PC-9 (cell line): ENCODE measurements around the gene DSG4. TPM values are rescaled to one million over a fixed set of nuclear protein-coding genes. Genes with fewer than 3 reads are reported as not detected.

ENCODE experiments used
- BruUV-seq: library from RNA; stranded (reverse); fragments of 400-500 nt; replicated peaks from 2 replicates; lab custom pipeline; 2021; lab: Mats Ljungman, UMichigan
- CTCF ChIA-PET: fragments of 300-600 bp; sonication (Branson Sonifier 250); formaldehyde crosslinking; loops from one replicate; lab custom pipeline; 2022; ENCODE audit warnings: antibody characterized with exemption; lab: Charles Lee
- POLR2A ChIA-PET: fragments of 300-600 bp; sonication (Branson Sonifier 250); formaldehyde crosslinking; loops from one replicate; lab custom pipeline; 2022; ENCODE audit warnings: antibody characterized with exemption; ENCODE audit not compliant: unreplicated experiment; lab: Charles Lee
- DNase-seq, 2 experiments: peaks; one replicate each; pipeline versions ENCODE4 v3.0.0 to v3.0.0-alpha.2; 2015 to 2022; ENCODE audit warnings: mixed read lengths in 1 of 2
- H2AFZ ChIP-seq: fragments of 200-600 bp; sonication (generic); 2 replicates; pipeline ENCODE4 v1.8.1; 2017; ENCODE audit warnings: antibody characterized with exemption
- H3F3A ChIP-seq: fragments of 200-600 bp; sonication (generic); 2 replicates; pipeline ENCODE4 v1.8.1; 2017; ENCODE audit warnings: antibody characterized with exemption, mild to moderate bottlenecking, low read depth; ENCODE audit not compliant: insufficient read depth
- H3K27ac ChIP-seq: fragments of 200-600 bp; sonication (generic); 2 replicates; pipeline ENCODE4 v1.6.1; 2016; ENCODE audit warnings: mixed run types
- H3K27me3 ChIP-seq: fragments of 200-600 bp; sonication (generic); 2 replicates; pipeline ENCODE4 v1.6.1; 2016; ENCODE audit warnings: low read depth, mixed run types; ENCODE audit not compliant: insufficient read depth
- H3K36me3 ChIP-seq: fragments of 200-600 bp; sonication (generic); 2 replicates; pipeline ENCODE4 v1.6.1; 2016; ENCODE audit warnings: low read depth, mixed run types
- H3K4me1 ChIP-seq: fragments of 200-600 bp; sonication (generic); replicated peaks from 2 replicates; pipeline ENCODE4 v1.6.1; 2016; ENCODE audit warnings: mixed run types; ENCODE audit not compliant: insufficient read depth
- H3K4me2 ChIP-seq: fragments of 200-600 bp; sonication (generic); 2 replicates; pipeline ENCODE4 v1.6.1; 2017; ENCODE audit warnings: mixed run types
- H3K4me3 ChIP-seq: fragments of 200-600 bp; sonication (generic); 2 replicates; pipeline ENCODE4 v1.6.1; 2016; ENCODE audit warnings: mixed run types
- H3K79me2 ChIP-seq: fragments of 200-600 bp; sonication (generic); 2 replicates; pipeline ENCODE4 v1.6.1; 2017; ENCODE audit warnings: low read depth, mixed run types
- H3K9me2 ChIP-seq: fragments of 200-600 bp; sonication (generic); 2 replicates; pipeline ENCODE4 v1.8.1; 2017; ENCODE audit warnings: mild to moderate bottlenecking; ENCODE audit not compliant: insufficient read depth
- H3K9me3 ChIP-seq: fragments of 200-600 bp; sonication (generic); 2 replicates; pipeline ENCODE4 v1.8.1; 2016; ENCODE audit warnings: low read depth; ENCODE audit not compliant: insufficient read depth
- H4K20me1 ChIP-seq: fragments of 200-600 bp; sonication (generic); 2 replicates; pipeline ENCODE4 v1.8.1; 2017; ENCODE audit not compliant: insufficient read depth
- EZH2 ChIP-seq: fragments of 200-600 bp; sonication (generic); IDR thresholded peaks from 2 replicates; pipeline ENCODE4 v1.8.0; 2017; ENCODE audit warnings: antibody characterized with exemption, low read depth
- intact Hi-C: fragments of 100-400 bp; cut with micrococcal nuclease; formaldehyde crosslinking; loops from one replicate; pipeline ENCODE4 v1.10.0; 2022; ENCODE audit not compliant: unreplicated experiment
- total RNA-seq: library from RNA; stranded (reverse); gene quantifications from 2 replicates; pipeline ENCODE4 v1.2.3, GENCODE V29; 2021
- TF ChIP-seq, protein P1 (sequence below): fragments of 200-600 bp; sonication (generic); conservative IDR thresholded peaks from 2 replicates; pipeline ENCODE4 v1.6.1; 2017; ENCODE audit warnings: mixed run types, antibody characterized with exemption, mild to moderate bottlenecking, moderate library complexity

The DSG4 gene
- total RNA-seq, 1 experiment from 2014 or later: not detected

DNA sequence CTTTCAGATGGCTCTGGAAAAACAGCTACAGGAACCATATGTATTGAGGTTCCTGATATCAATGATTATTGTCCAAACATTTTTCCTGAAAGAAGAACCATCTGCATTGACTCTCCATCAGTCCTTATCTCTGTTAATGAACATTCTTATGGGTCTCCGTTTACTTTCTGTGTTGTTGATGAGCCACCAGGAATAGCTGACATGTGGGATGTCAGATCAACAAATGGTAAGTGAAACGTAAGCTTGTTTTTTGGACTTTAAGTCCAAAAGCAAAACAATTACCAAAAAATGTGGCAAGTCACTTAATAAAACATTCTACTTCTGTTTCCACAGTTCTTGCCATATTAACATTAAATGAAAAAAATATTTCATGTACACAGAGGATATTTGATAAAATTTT lies 26.8 kb downstream of the DSG4 start:
- H3K4me2 ChIP-seq: no peak overlapping the region
- no peaks in the 10 kb centered on the region for H3K79me2 ChIP-seq
- no peak for DNase-seq
- H3K27me3 ChIP-seq: no peaks in the 10 kb centered on the region
- H3K4me1 ChIP-seq: peaks cover 9% of the 10 kb centered on the region
- TF ChIP-seq, protein P1, sequence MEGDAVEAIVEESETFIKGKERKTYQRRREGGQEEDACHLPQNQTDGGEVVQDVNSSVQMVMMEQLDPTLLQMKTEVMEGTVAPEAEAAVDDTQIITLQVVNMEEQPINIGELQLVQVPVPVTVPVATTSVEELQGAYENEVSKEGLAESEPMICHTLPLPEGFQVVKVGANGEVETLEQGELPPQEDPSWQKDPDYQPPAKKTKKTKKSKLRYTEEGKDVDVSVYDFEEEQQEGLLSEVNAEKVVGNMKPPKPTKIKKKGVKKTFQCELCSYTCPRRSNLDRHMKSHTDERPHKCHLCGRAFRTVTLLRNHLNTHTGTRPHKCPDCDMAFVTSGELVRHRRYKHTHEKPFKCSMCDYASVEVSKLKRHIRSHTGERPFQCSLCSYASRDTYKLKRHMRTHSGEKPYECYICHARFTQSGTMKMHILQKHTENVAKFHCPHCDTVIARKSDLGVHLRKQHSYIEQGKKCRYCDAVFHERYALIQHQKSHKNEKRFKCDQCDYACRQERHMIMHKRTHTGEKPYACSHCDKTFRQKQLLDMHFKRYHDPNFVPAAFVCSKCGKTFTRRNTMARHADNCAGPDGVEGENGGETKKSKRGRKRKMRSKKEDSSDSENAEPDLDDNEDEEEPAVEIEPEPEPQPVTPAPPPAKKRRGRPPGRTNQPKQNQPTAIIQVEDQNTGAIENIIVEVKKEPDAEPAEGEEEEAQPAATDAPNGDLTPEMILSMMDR: no peak
- TF ChIP-seq EZH2: no peak
- intact Hi-C loops: no loop called here
- H3K4me3 ChIP-seq: no peak overlapping the region
- no peaks in the 10 kb centered on the region for H3K9me2 ChIP-seq
- no TSS peak for BruUV-seq
- ChIA-PET CTCF (no interaction called here), POLR2A (no interaction called here)
- H3K36me3 ChIP-seq: no peaks in the 10 kb centered on the region
- H2AFZ ChIP-seq: no peak overlapping the region
- H3F3A ChIP-seq: no peaks in the 10 kb centered on the region
- H3K9me3 ChIP-seq: no peaks in the 10 kb centered on the region
- no peaks in the 10 kb centered on the region for H4K20me1 ChIP-seq
- H3K27ac ChIP-seq: no peak overlapping the region

DNA sequence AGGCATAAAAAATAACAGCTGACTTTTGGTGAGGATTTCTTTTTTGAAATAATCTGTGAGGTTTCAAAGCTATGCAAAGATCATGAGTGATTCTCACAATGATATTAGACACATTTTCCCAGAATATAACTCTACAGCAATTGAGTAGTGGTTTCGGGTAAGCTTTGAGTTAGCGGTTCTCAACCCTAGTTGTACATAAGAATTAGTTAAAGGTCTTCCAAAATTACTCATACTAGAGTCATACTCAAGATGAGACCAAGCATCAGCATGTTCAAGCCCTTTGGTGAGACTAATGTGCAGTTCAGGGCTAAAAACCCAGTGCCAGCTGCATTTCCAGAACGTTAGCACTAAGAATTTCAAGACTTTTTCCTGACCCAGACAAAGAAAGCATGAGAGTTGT lies 31.1 kb downstream of the DSG4 start:
- Histone ChIP-seq H3K4me3 (no peak overlapping the region), H2AFZ (no peak overlapping the region), H3K27ac (no peak overlapping the region), H4K20me1 (no peaks in the 10 kb centered on the region), H3K4me1 (no peaks in the 10 kb centered on the region), H3K9me2 (no peaks in the 10 kb centered on the region), H3K27me3 (no peaks in the 10 kb centered on the region), H3K4me2 (no peak overlapping the region), H3K79me2 (no peaks in the 10 kb centered on the region), H3F3A (no peaks in the 10 kb centered on the region), H3K9me3 (no peaks in the 10 kb centered on the region), H3K36me3 (no peaks in the 10 kb centered on the region)
- ChIA-PET POLR2A (no interaction called here), CTCF (no interaction called here)
- TF ChIP-seq, protein P1: no peak
- no peak for TF ChIP-seq EZH2
- intact Hi-C loops: no loop called here
- no TSS peak for BruUV-seq
- DNase-seq: no peak

DNA sequence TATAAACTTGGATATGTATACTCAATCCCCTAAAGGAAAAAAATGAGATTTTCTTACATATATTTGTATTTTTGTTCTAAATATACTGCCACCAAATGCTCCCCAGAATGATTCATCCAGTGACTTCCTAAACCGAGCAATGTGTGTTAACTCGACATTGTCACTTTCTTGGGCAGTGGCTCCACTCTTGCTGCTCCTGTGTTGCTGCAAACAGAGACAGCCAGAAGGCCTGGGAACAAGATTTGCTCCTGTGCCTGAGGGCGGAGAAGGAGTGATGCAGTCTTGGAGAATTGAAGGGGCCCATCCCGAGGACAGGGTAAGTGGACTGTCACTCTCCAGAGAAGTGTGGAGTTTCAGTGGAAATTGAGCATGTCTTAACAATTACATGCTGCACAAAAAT lies 32.7 kb downstream of the DSG4 start:
- intact Hi-C loops: no loop called here
- H3K4me2 ChIP-seq: no peak overlapping the region
- no peak overlapping the region for H2AFZ ChIP-seq
- DNase-seq: no peak
- no peak overlapping the region for H3K4me3 ChIP-seq
- H3K27ac ChIP-seq: no peak overlapping the region
- no peaks in the 10 kb centered on the region for H3K27me3 ChIP-seq
- H3K79me2 ChIP-seq: no peaks in the 10 kb centered on the region
- no TSS peak for BruUV-seq
- no peaks in the 10 kb centered on the region for H3K36me3 ChIP-seq
- POLR2A ChIA-PET: no interaction called here
- no peaks in the 10 kb centered on the region for H3F3A ChIP-seq
- H3K4me1 ChIP-seq: no peaks in the 10 kb centered on the region
- H3K9me3 ChIP-seq: no peaks in the 10 kb centered on the region
- H3K9me2 ChIP-seq: no peaks in the 10 kb centered on the region
- CTCF ChIA-PET: no interaction called here
- TF ChIP-seq, protein P1: no peak
- no peak for TF ChIP-seq EZH2
- H4K20me1 ChIP-seq: no peaks in the 10 kb centered on the region
